Activated T-helper 1 cell treated with Interleukin-2 at 50 U/mL for 16 hours (primary cell): ENCODE results near the gene RSPH4A.
"Not testable (repeated sequence)": the region's sequence is repeated elsewhere in the genome, so short reads cannot be mapped to it uniquely, and the experiment has no call there.

Experiments used
- DNase-seq: peaks from one replicate; pipeline ENCODE4 v3.0.0-alpha.2; 2020; ENCODE audit warnings: low read depth

RSPH4A gene

GRCh38 chr6:116629563-116629981 lies 13.3 kb downstream of the RSPH4A start:
- DNase-seq = no peak

- no peak for DNase-seq
Measured at GRCh38 chr6:116631379-116631990, 15.2 kb downstream of the RSPH4A start.

- DNase-seq = no peak
Measured at GRCh38 chr6:116633685-116634084, 17.4 kb downstream of the RSPH4A start.

- DNase-seq = no peak
Measured at GRCh38 chr6:116648156-116648555, 31.9 kb downstream of the RSPH4A start.

- no peak for DNase-seq
Measured at GRCh38 chr6:116649129-116649528, 32.9 kb downstream of the RSPH4A start.

- DNase-seq = no peak
Measured at GRCh38 chr6:116651916-116652315, 35.6 kb downstream of the RSPH4A start.

GRCh38 chr6:116661594-116661993 lies 45.3 kb downstream of the RSPH4A start:
- DNase-seq = no peak

- no peak for DNase-seq
Measured at GRCh38 chr6:116662202-116662601, 45.9 kb downstream of the RSPH4A start.

- no peak for DNase-seq
Measured at GRCh38 chr6:116663308-116663707, 47.0 kb downstream of the RSPH4A start.

- not testable (repeated sequence) for DNase-seq
Measured at GRCh38 chr6:116664169-116664568, 47.9 kb downstream of the RSPH4A start.

- no peak for DNase-seq
Measured at GRCh38 chr6:116665464-116665863, 49.2 kb downstream of the RSPH4A start.

- DNase-seq = no peak
Measured at GRCh38 chr6:116666869-116667268, 50.6 kb downstream of the RSPH4A start.

GRCh38 chr6:116667623-116668022 lies 51.3 kb downstream of the RSPH4A start:
- no peak for DNase-seq

GRCh38 chr6:116672306-116672705 lies 56.0 kb downstream of the RSPH4A start:
- DNase-seq = no peak

- no peak for DNase-seq
Measured at GRCh38 chr6:116676021-116676420, 59.7 kb downstream of the RSPH4A start.

GRCh38 chr6:116680880-116681672 lies 64.8 kb downstream of the RSPH4A start, which contains the start of gene KPNA5:
TSS of gene KPNA5 (plus strand) at chr6:116681211. CDS start at chr6:116681335, 124 bp downstream.
- peak; percentile 81 for DNase-seq

GRCh38 chr6:116682334-116682712 lies 66.0 kb downstream of the RSPH4A start:
- DNase-seq = no peak
